Thyroid gland (tissue), 4 donors: ENCODE results near the gene RPL38. TPM values are rescaled to one million over a fixed set of nuclear protein-coding genes. Genes with fewer than 3 reads are reported as not detected.

Experiments
- DNase-seq, 2 donors: peaks; one replicate each; pipeline ENCODE4 v3.0.0-alpha.2; 2019
- H3K27ac ChIP-seq, 3 donors: fragments of 200-600 bp; sonication (generic); 1 replicate in 2 of 3; 2 replicates in 1 of 3; pipeline ENCODE4 v1.5.1; 2016 to 2019; ENCODE audit warnings: mild to moderate bottlenecking in 1 of 3, moderate library complexity in 1 of 3
- H3K27me3 ChIP-seq: fragments of 200-600 bp; sonication (generic); one replicate; pipeline ENCODE4 v1.5.1; 2019
- H3K36me3 ChIP-seq, 2 donors: fragments of 200-600 bp; sonication (generic); one replicate each; pipeline ENCODE4 v1.5.1; 2016 to 2019
- H3K4me1 ChIP-seq, 2 donors: fragments of 200-600 bp; sonication (generic); one replicate each; pipeline ENCODE4 v1.5.1; 2017 to 2019
- H3K4me3 ChIP-seq, 3 donors: fragments of 200-600 bp; sonication (generic); replicated peaks in 1 of 3; 1 replicate in 2 of 3; 2 replicates in 1 of 3; pipeline ENCODE4 v1.5.1; 2016; ENCODE audit warnings: mild to moderate bottlenecking in 1 of 3
- H3K9me3 ChIP-seq: fragments of 200-600 bp; sonication (generic); one replicate; pipeline ENCODE4 v1.5.1; 2017
- POLR2A ChIP-seq, 2 donors: fragments of 450-650 bp; IDR thresholded peaks; one replicate each; pipeline ENCODE4 v1.6.1; 2017; ENCODE audit warnings: antibody characterized with exemption in 2 of 2, mild to moderate bottlenecking in 2 of 2, moderate library complexity in 1 of 2
- WGBS, 2 donors: methylation state at CpG; one replicate each; pipeline ENCODE4 v1.1.5; 2017; 5-methylcytosine and 5-hydroxymethylcytosine counted together
- intact Hi-C: fragments of 100-400 bp; cut with DNase I; formaldehyde crosslinking; loops from one replicate; pipeline ENCODE4 v1.15.1; 2023
- total RNA-seq, 4 donors: library from RNA; depleted of rRNA; stranded (reverse); fragments of >200 nt; gene quantifications; one replicate each; pipeline ENCODE4 v1.2.3, GENCODE V29; 2016
- TF ChIP-seq, protein P1 (sequence below), 6 experiments: fragments of 200-600 bp in 3 of 6; fragments of 450-650 bp in 3 of 6; sonication (generic) in 3 of 6; IDR thresholded peaks; one replicate each; pipeline ENCODE4 v1.5.1; 2016 to 2019; ENCODE audit warnings: antibody characterized with exemption in 6 of 6, mild to moderate bottlenecking in 2 of 6, inconsistent platforms in 1 of 6, moderate library complexity in 1 of 6

Gene RPL38
- total RNA-seq, 4 donors from 2014 or later: 320 to 657 (median 412) TPM

DNA sequence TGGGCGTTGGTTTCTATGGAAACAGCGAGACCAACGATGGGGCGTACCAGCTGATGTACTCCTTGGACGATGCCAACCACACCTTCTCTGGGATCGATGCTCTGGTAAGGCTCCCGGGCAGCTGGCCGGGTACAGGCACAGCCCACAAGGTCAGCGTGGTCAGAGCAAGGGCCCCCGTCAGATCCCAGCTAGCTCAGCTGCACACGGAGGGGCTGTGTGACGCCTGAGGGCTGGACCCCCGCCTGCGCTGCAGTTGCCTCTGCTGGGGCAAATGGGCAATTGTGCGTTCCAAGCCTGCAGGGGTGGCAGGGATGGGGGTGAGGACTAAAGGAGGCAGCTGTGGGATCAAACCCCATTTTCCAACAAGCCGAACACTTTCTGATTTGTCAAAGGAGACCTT lies 27.4 kb downstream of the RPL38 start:
- intact Hi-C loops: no loop called here
- peaks cover 27 to 37% of the 10 kb centered on the region in 2 donors for H3K4me1 ChIP-seq
- WGBS, 2 donors: 95 to 98% methylated on average over 15 to 16 of the region's 16 CpGs
- H3K36me3 ChIP-seq: peaks cover 0 to 6% of the 10 kb centered on the region in 2 donors
- DNase-seq: no peak
- no peak overlapping the region for H3K4me3 ChIP-seq
- no peaks in the 10 kb centered on the region for H3K27me3 ChIP-seq
- TF ChIP-seq, protein P1, sequence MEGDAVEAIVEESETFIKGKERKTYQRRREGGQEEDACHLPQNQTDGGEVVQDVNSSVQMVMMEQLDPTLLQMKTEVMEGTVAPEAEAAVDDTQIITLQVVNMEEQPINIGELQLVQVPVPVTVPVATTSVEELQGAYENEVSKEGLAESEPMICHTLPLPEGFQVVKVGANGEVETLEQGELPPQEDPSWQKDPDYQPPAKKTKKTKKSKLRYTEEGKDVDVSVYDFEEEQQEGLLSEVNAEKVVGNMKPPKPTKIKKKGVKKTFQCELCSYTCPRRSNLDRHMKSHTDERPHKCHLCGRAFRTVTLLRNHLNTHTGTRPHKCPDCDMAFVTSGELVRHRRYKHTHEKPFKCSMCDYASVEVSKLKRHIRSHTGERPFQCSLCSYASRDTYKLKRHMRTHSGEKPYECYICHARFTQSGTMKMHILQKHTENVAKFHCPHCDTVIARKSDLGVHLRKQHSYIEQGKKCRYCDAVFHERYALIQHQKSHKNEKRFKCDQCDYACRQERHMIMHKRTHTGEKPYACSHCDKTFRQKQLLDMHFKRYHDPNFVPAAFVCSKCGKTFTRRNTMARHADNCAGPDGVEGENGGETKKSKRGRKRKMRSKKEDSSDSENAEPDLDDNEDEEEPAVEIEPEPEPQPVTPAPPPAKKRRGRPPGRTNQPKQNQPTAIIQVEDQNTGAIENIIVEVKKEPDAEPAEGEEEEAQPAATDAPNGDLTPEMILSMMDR (IDR thresholded peaks at IDR 0.05): no peak
- no peak for TF ChIP-seq POLR2A (IDR thresholded peaks at IDR 0.05)
- no peaks in the 10 kb centered on the region for H3K9me3 ChIP-seq
- no peak overlapping the region for H3K27ac ChIP-seq

DNA sequence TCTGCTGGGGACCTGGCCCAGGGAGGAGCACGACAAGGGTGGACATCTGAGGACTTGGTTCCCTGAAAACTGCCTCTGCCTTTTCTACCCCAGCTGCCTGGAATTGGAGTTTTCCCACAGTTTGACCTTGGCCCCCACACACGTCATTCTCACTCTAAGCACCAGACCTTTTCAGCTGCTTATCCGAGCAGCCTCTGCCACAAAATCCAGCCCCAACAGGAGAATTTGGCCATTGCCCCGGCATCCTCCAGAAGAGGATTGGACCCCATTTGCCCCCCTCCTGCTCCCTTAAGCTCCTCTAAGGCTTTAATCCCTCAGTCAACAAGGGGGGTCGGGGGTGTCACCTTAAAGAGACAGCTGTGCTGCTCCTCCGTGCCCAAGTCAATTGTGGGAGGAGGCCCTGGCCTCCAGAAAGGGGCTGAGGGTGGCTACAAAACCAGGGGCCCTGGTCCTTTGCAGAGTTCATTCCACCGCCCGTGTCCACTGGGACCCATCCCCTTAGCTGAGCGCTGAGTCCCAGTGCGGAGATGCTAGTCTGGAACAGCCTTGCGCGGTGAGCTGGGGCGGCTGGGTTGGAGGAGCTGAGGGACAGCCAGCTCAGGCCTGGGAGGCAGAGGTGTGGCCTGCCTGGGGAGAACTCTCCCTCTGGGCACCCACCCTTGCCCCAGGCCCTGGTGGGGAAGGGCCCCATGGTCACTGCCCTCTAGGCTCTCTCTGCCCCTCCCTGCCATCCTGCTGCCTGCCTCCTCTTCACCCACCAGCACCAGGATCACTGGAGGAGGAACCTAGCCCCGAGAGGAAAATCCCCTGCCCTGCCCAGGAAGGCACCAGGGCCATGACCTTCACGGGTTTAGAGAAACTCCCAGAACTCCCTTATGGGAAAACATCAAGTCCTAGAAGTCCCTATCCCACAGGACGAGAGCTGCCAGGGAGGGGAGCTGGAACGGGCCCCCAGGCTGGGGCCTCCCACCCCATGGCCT lies 28.7 kb downstream of the RPL38 start:
- TF ChIP-seq, protein P1 (IDR thresholded peaks at IDR 0.05): no peak
- no peak for TF ChIP-seq POLR2A (IDR thresholded peaks at IDR 0.05)
- Histone ChIP-seq H3K36me3 (peaks cover 0 to 6% of the 10 kb centered on the region in 2 donors), H3K27ac (peak overlapping the region in 1 of 3 donors; percentile 72), H3K4me1 (peaks cover 40 to 50% of the 10 kb centered on the region in 2 donors), H3K27me3 (no peaks in the 10 kb centered on the region), H3K9me3 (no peaks in the 10 kb centered on the region), H3K4me3 (no peak overlapping the region)
- intact Hi-C loops: no loop called here
- WGBS, 2 donors: 86 to 92% methylated on average over 11 to 17 of the region's 17 CpGs
- DNase-seq: no peak

DNA sequence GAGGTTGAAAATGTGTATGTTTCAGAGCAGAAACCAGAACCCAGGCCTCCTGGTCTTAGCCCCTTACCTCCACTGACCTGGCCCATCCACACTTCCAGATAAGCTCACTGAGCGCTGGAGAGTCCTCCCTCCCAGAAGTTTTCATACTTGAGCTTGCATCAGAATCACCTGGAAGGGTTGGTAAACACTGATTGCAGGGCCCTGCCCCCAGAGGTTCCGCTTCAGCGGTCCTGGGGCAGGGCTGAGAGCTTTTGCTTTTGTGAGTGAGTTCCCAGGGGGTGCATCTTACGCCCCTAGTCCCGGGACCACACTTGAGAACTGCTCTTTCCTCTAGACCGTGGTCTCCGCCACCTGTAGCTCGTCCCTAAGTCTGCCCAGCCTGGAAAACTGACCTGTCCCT lies 30.5 kb downstream of the RPL38 start:
- intact Hi-C loops: no loop called here
- H3K36me3 ChIP-seq: peaks cover 0 to 6% of the 10 kb centered on the region in 2 donors
- H3K4me3 ChIP-seq: no peak overlapping the region
- peak; percentile 66 to 77 for DNase-seq
- no peak for TF ChIP-seq POLR2A (IDR thresholded peaks at IDR 0.05)
- H3K9me3 ChIP-seq: no peaks in the 10 kb centered on the region
- peaks cover 47 to 58% of the 10 kb centered on the region in 2 donors for H3K4me1 ChIP-seq
- WGBS, 2 donors: 40 to 47% methylated on average over 7 to 8 of the region's 8 CpGs
- H3K27ac ChIP-seq: peak overlapping the region; percentile 39 to 72 (median 57)
- no peaks in the 10 kb centered on the region for H3K27me3 ChIP-seq

DNA sequence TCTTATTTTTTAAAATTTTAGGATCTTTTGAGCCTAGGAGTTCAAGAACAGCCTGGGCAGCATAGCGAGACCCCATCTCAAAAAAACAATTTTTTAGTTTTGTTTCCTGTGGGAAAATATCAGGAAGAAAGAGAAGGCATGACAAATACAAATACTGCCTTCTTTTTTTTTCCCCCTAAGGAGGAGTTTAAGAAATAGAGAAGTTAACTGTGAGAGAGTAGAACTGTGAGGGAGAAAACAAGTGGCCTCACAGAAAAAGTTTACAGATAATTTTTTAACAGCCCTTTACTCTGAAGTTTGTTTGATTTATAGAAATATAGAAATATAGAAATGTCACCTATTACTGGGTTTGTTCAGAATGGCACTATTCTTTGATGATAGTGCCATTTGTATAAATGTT lies 31.0 kb downstream of the RPL38 start:
- Histone ChIP-seq H3K27me3 (no peaks in the 10 kb centered on the region), H3K4me3 (no peak overlapping the region), H3K9me3 (no peaks in the 10 kb centered on the region), H3K27ac (peak overlapping the region; percentile 39 to 72 (median 57)), H3K4me1 (peaks cover 47 to 64% of the 10 kb centered on the region in 2 donors), H3K36me3 (peaks cover 0 to 6% of the 10 kb centered on the region in 2 donors)
- TF ChIP-seq, protein P1 (IDR thresholded peaks at IDR 0.05): no peak
- TF ChIP-seq POLR2A (IDR thresholded peaks at IDR 0.05): no peak
- 82 to 85% methylated on average over 1 of the region's 1 CpG for WGBS, 2 donors
- no peak for DNase-seq
- intact Hi-C loops: no loop called here

DNA sequence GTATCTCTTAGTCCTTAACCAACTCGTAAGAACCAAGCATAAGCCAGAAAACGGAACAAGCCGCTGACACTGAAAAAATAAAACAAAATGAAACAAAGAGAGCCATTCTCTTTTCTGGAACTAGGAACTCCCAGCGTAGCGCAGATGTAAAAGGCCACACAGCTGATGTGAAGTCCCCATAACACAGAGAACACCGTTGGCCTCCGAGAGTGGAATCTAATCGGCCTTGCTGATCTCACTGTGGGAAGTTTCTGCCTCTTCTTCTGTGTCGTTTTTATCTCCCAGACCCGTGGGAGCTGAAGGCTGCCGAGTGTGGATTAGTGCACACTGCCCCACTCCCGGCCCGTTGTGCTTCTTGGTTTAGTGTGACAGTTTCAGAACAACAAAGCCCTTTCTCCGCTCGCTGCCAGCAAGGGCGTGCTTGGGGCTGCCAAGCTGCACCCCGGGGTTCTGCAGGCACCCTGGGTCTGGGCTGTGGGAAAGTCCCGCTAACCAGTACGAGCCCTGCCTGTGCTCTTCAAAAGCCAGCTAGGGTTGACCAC lies 31.6 kb downstream of the RPL38 start:
- H3K36me3 ChIP-seq: peaks cover 0 to 6% of the 10 kb centered on the region in 2 donors
- TF ChIP-seq, protein P1 (IDR thresholded peaks at IDR 0.05): no peak
- peak in 1 of 2 donors; percentile 6 for TF ChIP-seq POLR2A (IDR thresholded peaks at IDR 0.05)
- H3K27me3 ChIP-seq: no peaks in the 10 kb centered on the region
- 25 to 27% methylated on average over 19 of the region's 19 CpGs for WGBS, 2 donors
- peak overlapping the region; percentile 39 to 72 (median 57) for H3K27ac ChIP-seq
- intact Hi-C loops: no loop called here
- peaks cover 47 to 70% of the 10 kb centered on the region in 2 donors for H3K4me1 ChIP-seq
- H3K4me3 ChIP-seq: no peak overlapping the region
- no peaks in the 10 kb centered on the region for H3K9me3 ChIP-seq
- peak; percentile 67 to 75 for DNase-seq
